Stimulated activated CD8-positive, alpha-beta memory T cell treated with anti-CD3 and anti-CD28 coated beads, Interleukin-15, amount 100 ng/mL, for 48 hours (primary cell): ENCODE results near the gene CEP120.
"Not testable (repeated sequence)": the region's sequence is repeated elsewhere in the genome, so short reads cannot be mapped to it uniquely, and the experiment has no call there.

Experiments
- DNase-seq, 2 donors: peaks; one replicate each; pipeline ENCODE4 v3.0.0-alpha.2; 2020; ENCODE audit warnings: low read depth in 2 of 2

Gene CEP120

GRCh38 chr5:123423278-123424149 lies at the start of gene CEP120:
TSS of gene CEP120 (minus strand) at chr5:123423403. CDS start at chr5:123422998, 405 bp downstream.
- peak; percentile 95 to 97 for DNase-seq

- DNase-seq = no peak
Observed at GRCh38 chr5:123472150-123472924, 49.1 kb upstream of the CEP120 start.

GRCh38 chr5:123471385-123471784 lies 48.2 kb upstream of the CEP120 start:
- DNase-seq = no peak

GRCh38 chr5:123466839-123467238 lies 43.6 kb upstream of the CEP120 start:
- not testable (repeated sequence) for DNase-seq

GRCh38 chr5:123460296-123460729 lies 37.1 kb upstream of the CEP120 start:
- DNase-seq = peak in 1 of 2 donors; percentile 17

- DNase-seq = not testable (repeated sequence)
Observed at GRCh38 chr5:123458994-123459393, 35.8 kb upstream of the CEP120 start.

GRCh38 chr5:123456242-123456641 lies 33.0 kb upstream of the CEP120 start:
- no peak for DNase-seq

- no peak for DNase-seq
Observed at GRCh38 chr5:123455640-123456039, 32.4 kb upstream of the CEP120 start.

GRCh38 chr5:123455095-123455494 lies 31.9 kb upstream of the CEP120 start:
- DNase-seq = no peak

- DNase-seq = no peak
Observed at GRCh38 chr5:123454259-123454911, 31.2 kb upstream of the CEP120 start.

GRCh38 chr5:123452401-123452800 lies 29.2 kb upstream of the CEP120 start:
- no peak for DNase-seq

GRCh38 chr5:123451047-123451446 lies 27.8 kb upstream of the CEP120 start:
- DNase-seq = no peak

- DNase-seq = no peak
Observed at GRCh38 chr5:123450640-123451039, 27.4 kb upstream of the CEP120 start.

GRCh38 chr5:123450114-123450513 lies 26.9 kb upstream of the CEP120 start:
- DNase-seq = no peak

- no peak for DNase-seq
Observed at GRCh38 chr5:123449424-123449974, 26.3 kb upstream of the CEP120 start.

GRCh38 chr5:123448743-123449142 lies 25.5 kb upstream of the CEP120 start:
- DNase-seq = no peak

GRCh38 chr5:123448017-123448617 lies 24.9 kb upstream of the CEP120 start:
- no peak for DNase-seq

GRCh38 chr5:123444016-123444415 lies 20.8 kb upstream of the CEP120 start:
- no peak for DNase-seq

- DNase-seq = peak in 1 of 2 donors; percentile 42
Observed at GRCh38 chr5:123441408-123441807, 18.2 kb upstream of the CEP120 start.

- no peak for DNase-seq
Observed at GRCh38 chr5:123440456-123441181, 17.4 kb upstream of the CEP120 start.

GRCh38 chr5:123439709-123440108 lies 16.5 kb upstream of the CEP120 start:
- no peak for DNase-seq
